WTC11 (cell line): ENCODE results near the gene PDK4. TPM values are rescaled to one million over a fixed set of nuclear protein-coding genes. Genes with fewer than 3 reads are reported as not detected.

Experiments used
- ATAC-seq: fragments of 200-7000 bp; cut with Tn5 transposase; 2 replicates; pipeline ENCODE4 v1.10.0; 2021; ENCODE audit warnings: mild to moderate bottlenecking, moderate library complexity
- CTCF ChIA-PET: fragments of 300-600 bp; sonication (Branson Sonifier 250); formaldehyde crosslinking; loops from one replicate; lab custom pipeline; 2021; ENCODE audit warnings: antibody characterized with exemption; lab: Charles Lee
- POLR2A ChIA-PET: fragments of 350-600 bp; sonication (Branson Sonifier 250); formaldehyde crosslinking; loops from one replicate; lab custom pipeline; 2021; ENCODE audit warnings: antibody characterized with exemption; lab: Charles Lee
- DNase-seq: peaks from one replicate; pipeline ENCODE4 v3.0.0; 2021; ENCODE audit warnings: low spot score
- H3K27ac Mint-ChIP-seq: 2 replicates; pipeline ENCODE4 v1.8.0; 2021; ENCODE audit warnings: mixed read lengths
- H3K27me3 Mint-ChIP-seq: 2 replicates; pipeline ENCODE4 v1.8.0; 2021; ENCODE audit warnings: low read depth, mild to moderate bottlenecking, moderate library complexity, mixed read lengths
- H3K36me3 Mint-ChIP-seq: 2 replicates; pipeline ENCODE4 v1.8.0; 2021; ENCODE audit warnings: mixed read lengths
- H3K4me1 Mint-ChIP-seq: 2 replicates; pipeline ENCODE4 v1.8.0; 2022; ENCODE audit warnings: mixed read lengths
- H3K4me3 Mint-ChIP-seq: 2 replicates; pipeline ENCODE4 v1.8.0; 2021; ENCODE audit warnings: mild to moderate bottlenecking, moderate library complexity, mixed read lengths
- H3K9me3 Mint-ChIP-seq: 2 replicates; pipeline ENCODE4 v1.8.0; 2021; ENCODE audit warnings: mixed read lengths
- CREB1 ChIP-seq: sonication (generic); formaldehyde crosslinking; IDR thresholded peaks from 2 replicates; pipeline ENCODE4 v1.8.0; 2023; ENCODE audit warnings: mild to moderate bottlenecking, missing genetic modification reagents
- IRF2 ChIP-seq: sonication (generic); formaldehyde crosslinking; IDR thresholded peaks from 2 replicates; pipeline ENCODE4 v1.8.0; 2022; ENCODE audit warnings: low read depth, missing genetic modification reagents, borderline replicate concordance
- JUN ChIP-seq: sonication (generic); formaldehyde crosslinking; IDR thresholded peaks from 2 replicates; pipeline ENCODE4 v1.8.0; 2023; ENCODE audit warnings: mild to moderate bottlenecking, missing genetic modification reagents
- PRRX2 ChIP-seq: fragments of 250-450 bp; sonication (Bioruptor Pico); IDR thresholded peaks from 2 replicates; pipeline ENCODE4 v1.8.0; 2021; ENCODE audit warnings: mild to moderate bottlenecking
- SMAD3 ChIP-seq: sonication (generic); formaldehyde crosslinking; IDR thresholded peaks from 2 replicates; pipeline ENCODE4 v1.8.0; 2022; ENCODE audit warnings: missing genetic modification reagents, mild to moderate bottlenecking, borderline replicate concordance
- SMAD4 ChIP-seq: sonication (generic); formaldehyde crosslinking; IDR thresholded peaks from 2 replicates; pipeline ENCODE4 v1.8.0; 2022; ENCODE audit warnings: mild to moderate bottlenecking, missing genetic modification reagents
- TEAD1 ChIP-seq: sonication (generic); formaldehyde crosslinking; IDR thresholded peaks from 2 replicates; pipeline ENCODE4 v1.8.0; 2022; ENCODE audit warnings: mild to moderate bottlenecking, missing genetic modification reagents
- TEAD4 ChIP-seq: sonication (generic); formaldehyde crosslinking; IDR thresholded peaks from 2 replicates; pipeline ENCODE4 v1.8.0; 2022; ENCODE audit warnings: mild to moderate bottlenecking, missing genetic modification reagents
- ZNF416 ChIP-seq: fragments of 250-450 bp; sonication (Bioruptor Pico); IDR thresholded peaks from 2 replicates; pipeline ENCODE4 v1.9.0; 2021; ENCODE audit warnings: mild to moderate bottlenecking, inconsistent platforms
- ZNF423 ChIP-seq: fragments of 250-450 bp; sonication (Bioruptor Pico); IDR thresholded peaks from 2 replicates; pipeline ENCODE4 v2.1.2; 2022; ENCODE audit warnings: mild to moderate bottlenecking, moderate library complexity
- ZNF671 ChIP-seq: fragments of 250-450 bp; sonication (Bioruptor Pico); IDR thresholded peaks from 2 replicates; pipeline ENCODE4 v1.8.0; 2021; ENCODE audit warnings: mild to moderate bottlenecking
- total RNA-seq: library from RNA; stranded (reverse); gene quantifications from 3 replicates; pipeline ENCODE4 v1.2.3, GENCODE V29; 2021
- TF ChIP-seq, protein P1 (sequence below): sonication (generic); formaldehyde crosslinking; IDR thresholded peaks from 2 replicates; pipeline ENCODE4 v1.8.1; 2023; ENCODE audit warnings: mild to moderate bottlenecking, missing genetic modification reagents
- TF ChIP-seq, protein P2 (sequence below): fragments of 200-600 bp; IDR thresholded peaks from 2 replicates; pipeline ENCODE4 v1.8.0; 2022; ENCODE audit warnings: antibody characterized with exemption
- TF ChIP-seq, protein P3 (sequence below): sonication (generic); formaldehyde crosslinking; IDR thresholded peaks from 2 replicates; pipeline ENCODE4 v1.8.0; 2023; ENCODE audit warnings: missing genetic modification reagents

PDK4 gene
- total RNA-seq, 1 experiment from 2014 or later: 0.31 TPM

DNA sequence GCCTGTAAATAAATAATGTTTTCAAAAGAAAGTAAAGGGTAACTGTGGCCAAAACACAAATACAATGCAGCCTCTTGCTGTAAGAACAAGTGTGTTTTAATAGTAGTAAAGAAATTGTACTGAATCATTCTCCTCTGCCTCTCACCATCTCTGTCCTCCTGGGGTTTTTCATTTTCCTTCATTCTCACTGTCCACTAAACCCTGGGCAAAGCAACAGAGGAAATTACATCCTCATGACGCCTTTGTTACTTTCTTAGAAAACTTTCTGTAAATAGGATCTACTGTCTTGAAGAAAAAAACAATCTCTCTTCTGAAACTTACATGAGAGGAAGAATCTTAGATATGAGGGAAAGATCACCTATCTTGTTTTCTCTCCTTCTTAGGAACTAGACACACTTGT is 56.0 kb downstream of the PDK4 start (continued):
- TF ChIP-seq, protein P1, sequence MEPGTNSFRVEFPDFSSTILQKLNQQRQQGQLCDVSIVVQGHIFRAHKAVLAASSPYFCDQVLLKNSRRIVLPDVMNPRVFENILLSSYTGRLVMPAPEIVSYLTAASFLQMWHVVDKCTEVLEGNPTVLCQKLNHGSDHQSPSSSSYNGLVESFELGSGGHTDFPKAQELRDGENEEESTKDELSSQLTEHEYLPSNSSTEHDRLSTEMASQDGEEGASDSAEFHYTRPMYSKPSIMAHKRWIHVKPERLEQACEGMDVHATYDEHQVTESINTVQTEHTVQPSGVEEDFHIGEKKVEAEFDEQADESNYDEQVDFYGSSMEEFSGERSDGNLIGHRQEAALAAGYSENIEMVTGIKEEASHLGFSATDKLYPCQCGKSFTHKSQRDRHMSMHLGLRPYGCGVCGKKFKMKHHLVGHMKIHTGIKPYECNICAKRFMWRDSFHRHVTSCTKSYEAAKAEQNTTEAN (CRISPR knock-in tag): no peak
- TF ChIP-seq ZNF416 (CRISPR knock-in tag): no peak

DNA sequence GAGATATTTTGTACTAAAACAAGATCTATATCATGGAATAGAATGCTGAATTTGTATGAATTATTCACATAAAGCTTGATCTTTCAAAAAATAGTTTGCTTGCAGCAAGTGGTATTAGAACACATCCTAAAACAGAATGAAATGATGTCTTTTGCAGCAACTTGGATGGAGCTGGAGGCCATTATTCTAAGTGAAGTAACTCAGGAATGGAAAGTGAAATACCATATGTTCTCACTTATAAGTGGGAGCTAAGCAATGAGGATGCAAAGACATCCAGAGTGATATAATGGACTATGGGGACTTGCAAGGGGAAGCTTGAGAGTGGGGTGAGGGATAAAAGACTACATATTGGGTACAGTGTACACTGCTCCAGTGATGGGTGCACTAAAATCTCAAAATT is 56.9 kb downstream of the PDK4 start:
- Mint-ChIP-seq H3K4me1 (no peaks in the 10 kb centered on the region), H3K36me3 (no peaks in the 10 kb centered on the region)
- TF ChIP-seq IRF2 (CRISPR knock-in tag) (no peak), TEAD1 (CRISPR knock-in tag) (no peak), PRRX2 (CRISPR knock-in tag) (no peak), SMAD4 (CRISPR knock-in tag) (no peak), CREB1 (no peak), SMAD3 (no peak)
- TF ChIP-seq, protein P2, sequence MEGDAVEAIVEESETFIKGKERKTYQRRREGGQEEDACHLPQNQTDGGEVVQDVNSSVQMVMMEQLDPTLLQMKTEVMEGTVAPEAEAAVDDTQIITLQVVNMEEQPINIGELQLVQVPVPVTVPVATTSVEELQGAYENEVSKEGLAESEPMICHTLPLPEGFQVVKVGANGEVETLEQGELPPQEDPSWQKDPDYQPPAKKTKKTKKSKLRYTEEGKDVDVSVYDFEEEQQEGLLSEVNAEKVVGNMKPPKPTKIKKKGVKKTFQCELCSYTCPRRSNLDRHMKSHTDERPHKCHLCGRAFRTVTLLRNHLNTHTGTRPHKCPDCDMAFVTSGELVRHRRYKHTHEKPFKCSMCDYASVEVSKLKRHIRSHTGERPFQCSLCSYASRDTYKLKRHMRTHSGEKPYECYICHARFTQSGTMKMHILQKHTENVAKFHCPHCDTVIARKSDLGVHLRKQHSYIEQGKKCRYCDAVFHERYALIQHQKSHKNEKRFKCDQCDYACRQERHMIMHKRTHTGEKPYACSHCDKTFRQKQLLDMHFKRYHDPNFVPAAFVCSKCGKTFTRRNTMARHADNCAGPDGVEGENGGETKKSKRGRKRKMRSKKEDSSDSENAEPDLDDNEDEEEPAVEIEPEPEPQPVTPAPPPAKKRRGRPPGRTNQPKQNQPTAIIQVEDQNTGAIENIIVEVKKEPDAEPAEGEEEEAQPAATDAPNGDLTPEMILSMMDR: no peak
- TF ChIP-seq, all 79 proteins: peak for 0
- H3K9me3 Mint-ChIP-seq: no peaks in the 10 kb centered on the region
- DNase-seq (no peak), ATAC-seq (no peak)
- no peak overlapping the region for H3K4me3 Mint-ChIP-seq
- H3K27me3 Mint-ChIP-seq: peaks cover 6% of the 10 kb centered on the region; the same call in 1 of the 2 replicates
- ChIA-PET POLR2A (no interaction called here), CTCF (interaction anchor here (1.1 to 1.2 kb wide), 2 partner anchors 143 to 148 kb away, joined by 3 to 4 read pairs; no protein-coding TSS in a partner anchor)
- H3K27ac Mint-ChIP-seq: no peak overlapping the region

DNA sequence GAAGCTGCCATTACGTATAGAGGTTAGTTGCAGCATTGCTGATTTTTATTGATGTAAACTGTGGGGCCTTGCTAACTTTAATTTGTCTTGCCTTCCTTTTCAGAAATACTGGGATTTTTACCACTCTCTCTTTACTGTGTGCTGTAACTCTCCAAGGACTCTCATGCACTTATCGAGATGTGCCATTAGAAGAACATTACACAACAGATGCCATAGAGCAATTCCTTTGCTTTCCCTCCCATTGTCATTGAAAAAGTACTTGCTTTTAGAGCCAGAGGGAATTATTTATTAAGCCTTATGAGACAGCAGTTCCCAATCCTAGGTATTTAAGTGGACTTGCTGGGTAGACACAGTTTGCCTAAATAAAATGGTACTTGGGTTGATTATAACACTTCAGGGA is 58.8 kb downstream of the PDK4 start:
- no peaks in the 10 kb centered on the region for H3K9me3 Mint-ChIP-seq
- TF ChIP-seq SMAD4 (CRISPR knock-in tag): no peak
- no peak for TF ChIP-seq TEAD4
- TF ChIP-seq, protein P3, sequence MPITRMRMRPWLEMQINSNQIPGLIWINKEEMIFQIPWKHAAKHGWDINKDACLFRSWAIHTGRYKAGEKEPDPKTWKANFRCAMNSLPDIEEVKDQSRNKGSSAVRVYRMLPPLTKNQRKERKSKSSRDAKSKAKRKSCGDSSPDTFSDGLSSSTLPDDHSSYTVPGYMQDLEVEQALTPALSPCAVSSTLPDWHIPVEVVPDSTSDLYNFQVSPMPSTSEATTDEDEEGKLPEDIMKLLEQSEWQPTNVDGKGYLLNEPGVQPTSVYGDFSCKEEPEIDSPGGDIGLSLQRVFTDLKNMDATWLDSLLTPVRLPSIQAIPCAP: no peak
- TF ChIP-seq, protein P1 (CRISPR knock-in tag): no peak
- no peak for TF ChIP-seq ZNF671 (CRISPR knock-in tag)
- TF ChIP-seq, protein P2: no peak
- no peak for TF ChIP-seq JUN (CRISPR knock-in tag)
- no peak for TF ChIP-seq ZNF423 (CRISPR knock-in tag)
- TF ChIP-seq, all 79 proteins: peak for 0
- CTCF ChIA-PET: no interaction called here
- H3K4me3 Mint-ChIP-seq: no peak overlapping the region
- H3K36me3 Mint-ChIP-seq: no peaks in the 10 kb centered on the region
- POLR2A ChIA-PET: no interaction called here
- no peaks in the 10 kb centered on the region for H3K4me1 Mint-ChIP-seq
- H3K27ac Mint-ChIP-seq: no peak overlapping the region
- peaks cover 6% of the 10 kb centered on the region; the same call in 1 of the 2 replicates for H3K27me3 Mint-ChIP-seq
- DNase-seq (no peak), ATAC-seq (no peak)
